Gastroesophageal sphincter (tissue), 3 donors: ENCODE data around the gene PDCD1.
"Not testable (repeated sequence)": the region's sequence is repeated elsewhere in the genome, so short reads cannot be mapped to it uniquely, and the experiment has no call there.

Experiments
- CTCF ChIP-seq, 4 experiments: fragments of 200-600 bp in 2 of 4; fragments of 450-650 bp in 2 of 4; sonication (generic) in 1 of 4; IDR thresholded peaks; one replicate each; pipeline ENCODE4 v1.5.1; 2017 to 2019; ENCODE audit warnings: antibody characterized with exemption in 4 of 4, mild to moderate bottlenecking in 2 of 4, moderate library complexity in 2 of 4
- POLR2A ChIP-seq, 2 donors: fragments of 450-650 bp; IDR thresholded peaks; one replicate each; pipeline ENCODE4 v1.6.1; 2017; ENCODE audit warnings: antibody characterized with exemption in 2 of 2, mild to moderate bottlenecking in 2 of 2, moderate library complexity in 1 of 2

DNA sequence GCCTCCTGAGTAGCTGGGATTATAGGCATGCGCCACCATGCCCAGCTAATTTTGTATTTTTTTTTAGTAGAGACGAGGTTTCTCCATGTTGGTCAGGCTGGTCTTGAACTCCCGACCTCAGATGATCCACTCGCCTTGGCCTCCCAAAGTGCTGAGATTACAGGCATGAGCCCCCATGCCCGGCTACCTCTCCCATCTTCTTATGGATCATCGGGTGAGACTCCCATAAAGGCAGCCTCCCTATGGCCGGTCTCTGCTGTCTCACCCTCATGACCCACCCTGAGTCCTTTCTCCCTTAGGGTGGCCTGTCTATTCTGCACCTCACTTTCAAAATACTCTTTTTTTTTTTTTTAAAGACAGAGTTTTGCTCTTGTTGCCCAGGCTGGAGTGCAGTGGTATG lies 49.1 kb upstream of the PDCD1 start:
- TF ChIP-seq CTCF, POLR2A (IDR thresholded peaks at IDR 0.05): not testable (repeated sequence)
